Measurements from ENCODE around the gene TRA2A. TPM values are rescaled to one million over a fixed set of nuclear protein-coding genes. Genes with fewer than 3 reads are reported as not detected.

Gene TRA2A
- total and polyA plus RNA-seq, 2 of the 13 experiments (the other 11 are each of a cell fraction or from before 2014, with no cell fraction given), result 39.1 to 41.6 TPM

- TF ChIP-seq ZNF800 (CRISPR knock-in tag; IDR thresholded peaks at IDR 0.05) (peak; percentile 90), CHD4 (IDR thresholded peaks at IDR 0.05; ENCODE audit: borderline replicate concordance, low read length) (no peak), PPARG (CRISPR knock-in tag; conservative IDR thresholded peaks at IDR 0.05) (0 out of 2 replicates have a peak, but pooled peaks have one; percentile 7), BRD4 (CRISPR knock-in tag; IDR thresholded peaks at IDR 0.05) (0 out of 2 replicates have a peak, but pooled peaks have one; percentile 47), TFDP2 (CRISPR knock-in tag; IDR thresholded peaks at IDR 0.05) (no peak), MYPOP (CRISPR knock-in tag; IDR thresholded peaks at IDR 0.05) (0 out of 2 replicates have a peak, but pooled peaks have one; percentile 30), MED13 (CRISPR knock-in tag; IDR thresholded peaks at IDR 0.05) (0 out of 2 replicates have a peak, but pooled peaks have one; percentile 38), MXD1 (CRISPR knock-in tag; IDR thresholded peaks at IDR 0.05) (no peak), TP53 (CRISPR knock-in tag; conservative IDR thresholded peaks at IDR 0.05) (no peak), ZNF251 (CRISPR knock-in tag; IDR thresholded peaks at IDR 0.05) (no peak), ZZZ3 (CRISPR knock-in tag; IDR thresholded peaks at IDR 0.05; ENCODE audit: borderline replicate concordance) (no peak), ARNT (IDR thresholded peaks at IDR 0.05) (no peak), ZBTB46 (CRISPR knock-in tag; IDR thresholded peaks at IDR 0.05; ENCODE audit: borderline replicate concordance) (no peak), ESRRA (CRISPR knock-in tag; IDR thresholded peaks at IDR 0.05; ENCODE audit: low read depth) (0 out of 2 replicates have a peak, but pooled peaks have one; percentile 25), ELF4 (CRISPR knock-in tag; IDR thresholded peaks at IDR 0.05; ENCODE audit: borderline replicate concordance) (no peak), PBX2 (CRISPR knock-in tag; IDR thresholded peaks at IDR 0.05) (no peak), NFRKB (IDR thresholded peaks at IDR 0.05) (no peak), FUBP1 (CRISPR knock-in tag; IDR thresholded peaks at IDR 0.05; ENCODE audit: borderline replicate concordance) (no peak)
Observed at GRCh38 chr7:23467806-23468525, 63.8 kb downstream of the TRA2A start (continued).

Measured in HepG2 (cell line).